ENCODE measurements around the gene FIGNL2. TPM values are rescaled to one million over a fixed set of nuclear protein-coding genes. Genes with fewer than 3 reads are reported as not detected.

FIGNL2 gene
- total RNA-seq, 1 donor from 2014 or later, result not detected

DNA sequence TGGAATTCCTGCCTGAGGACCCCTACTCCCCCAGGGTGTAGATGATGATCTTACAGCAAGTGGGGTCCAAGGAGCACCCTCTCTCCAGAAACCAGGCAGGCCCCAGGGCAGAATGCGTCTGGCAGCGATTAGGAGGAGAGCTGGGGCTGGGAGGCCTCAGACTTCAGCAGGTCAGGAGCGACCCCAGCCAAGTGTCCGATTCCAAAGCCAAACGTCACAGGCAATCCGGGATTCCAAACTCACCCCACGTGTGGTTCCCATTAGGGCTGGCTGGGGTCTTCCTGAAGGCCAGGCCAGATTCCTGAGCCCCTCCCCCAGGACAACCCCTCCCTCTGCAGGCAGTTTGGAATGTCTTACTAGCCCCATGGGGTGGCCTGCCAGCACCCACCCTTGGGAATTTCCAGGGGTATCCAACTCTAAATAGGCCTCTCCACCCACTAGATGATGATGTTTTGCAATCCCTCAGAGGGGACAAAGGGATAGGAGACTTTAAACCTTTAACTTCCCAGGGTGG, 17.3 kb upstream of the FIGNL2 start:
- intact Hi-C loops (cut with DNase I), result no loop called here
- H3K4me3 ChIP-seq, result no peak overlapping the region
- TF ChIP-seq, protein P1, sequence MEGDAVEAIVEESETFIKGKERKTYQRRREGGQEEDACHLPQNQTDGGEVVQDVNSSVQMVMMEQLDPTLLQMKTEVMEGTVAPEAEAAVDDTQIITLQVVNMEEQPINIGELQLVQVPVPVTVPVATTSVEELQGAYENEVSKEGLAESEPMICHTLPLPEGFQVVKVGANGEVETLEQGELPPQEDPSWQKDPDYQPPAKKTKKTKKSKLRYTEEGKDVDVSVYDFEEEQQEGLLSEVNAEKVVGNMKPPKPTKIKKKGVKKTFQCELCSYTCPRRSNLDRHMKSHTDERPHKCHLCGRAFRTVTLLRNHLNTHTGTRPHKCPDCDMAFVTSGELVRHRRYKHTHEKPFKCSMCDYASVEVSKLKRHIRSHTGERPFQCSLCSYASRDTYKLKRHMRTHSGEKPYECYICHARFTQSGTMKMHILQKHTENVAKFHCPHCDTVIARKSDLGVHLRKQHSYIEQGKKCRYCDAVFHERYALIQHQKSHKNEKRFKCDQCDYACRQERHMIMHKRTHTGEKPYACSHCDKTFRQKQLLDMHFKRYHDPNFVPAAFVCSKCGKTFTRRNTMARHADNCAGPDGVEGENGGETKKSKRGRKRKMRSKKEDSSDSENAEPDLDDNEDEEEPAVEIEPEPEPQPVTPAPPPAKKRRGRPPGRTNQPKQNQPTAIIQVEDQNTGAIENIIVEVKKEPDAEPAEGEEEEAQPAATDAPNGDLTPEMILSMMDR (IDR thresholded peaks at IDR 0.05), result no peak
- no peak overlapping the region for H3K27ac ChIP-seq
- H3K4me1 ChIP-seq, result peaks cover 14% of the 10 kb centered on the region in 2 donors
- H3K36me3 ChIP-seq, result no peaks in the 10 kb centered on the region
- H3K9me3 ChIP-seq, result no peaks in the 10 kb centered on the region
- H3K27me3 ChIP-seq, result peaks cover 7% of the 10 kb centered on the region
- no peak for DNase-seq (ENCODE audit: low spot score in 2 of 2)

DNA sequence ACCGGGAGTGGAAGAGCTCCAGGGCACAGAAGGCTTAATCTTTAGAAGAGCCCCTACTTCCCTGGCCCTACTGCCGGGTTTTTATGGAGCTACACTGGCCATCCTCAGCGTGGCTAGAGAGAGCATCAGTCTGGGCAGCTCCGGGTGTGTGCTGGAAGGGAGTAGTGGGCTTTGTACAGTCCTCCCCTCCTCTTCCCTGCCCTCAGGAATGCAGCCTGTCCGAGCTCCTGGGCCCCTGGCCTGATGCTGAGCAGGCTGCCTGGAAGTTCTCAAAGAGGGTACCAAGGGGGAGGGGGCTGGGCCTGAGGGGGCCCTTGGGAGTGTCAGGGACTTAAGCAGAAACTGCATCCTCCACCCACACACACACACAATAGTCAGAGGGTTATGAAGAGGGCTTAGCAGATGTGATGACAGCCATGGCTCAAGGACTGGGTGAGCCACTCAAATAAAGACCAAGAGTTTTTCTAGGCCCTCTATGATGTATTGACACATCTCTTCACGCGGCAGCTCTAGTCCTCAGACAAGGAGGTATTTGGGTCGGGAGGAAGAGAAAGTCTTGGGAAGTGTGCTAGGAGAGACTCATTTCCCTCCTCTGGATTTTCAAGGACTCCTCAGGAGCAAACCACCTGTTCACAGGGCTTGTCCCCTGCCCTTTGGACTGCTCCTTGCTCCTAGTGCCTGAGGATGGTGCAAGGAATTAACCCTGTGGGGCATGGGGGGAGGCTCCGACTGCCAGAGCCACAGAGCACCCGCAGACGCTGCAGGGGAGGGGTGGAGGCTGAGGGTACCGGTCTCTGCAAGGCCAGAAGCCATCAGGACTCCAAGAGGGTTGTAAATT, 16.5 kb upstream of the FIGNL2 start:
- Histone ChIP-seq H3K36me3 (no peaks in the 10 kb centered on the region), H3K4me1 (peaks cover 14% of the 10 kb centered on the region in 2 donors), H3K4me3 (no peak overlapping the region), H3K9me3 (no peaks in the 10 kb centered on the region), H3K27ac (no peak overlapping the region), H3K27me3 (peaks cover 7% of the 10 kb centered on the region)
- no peak for DNase-seq (ENCODE audit: low spot score in 2 of 2)
- intact Hi-C loops (cut with DNase I), result no loop called here
- TF ChIP-seq, protein P1 (IDR thresholded peaks at IDR 0.05), result no peak

DNA sequence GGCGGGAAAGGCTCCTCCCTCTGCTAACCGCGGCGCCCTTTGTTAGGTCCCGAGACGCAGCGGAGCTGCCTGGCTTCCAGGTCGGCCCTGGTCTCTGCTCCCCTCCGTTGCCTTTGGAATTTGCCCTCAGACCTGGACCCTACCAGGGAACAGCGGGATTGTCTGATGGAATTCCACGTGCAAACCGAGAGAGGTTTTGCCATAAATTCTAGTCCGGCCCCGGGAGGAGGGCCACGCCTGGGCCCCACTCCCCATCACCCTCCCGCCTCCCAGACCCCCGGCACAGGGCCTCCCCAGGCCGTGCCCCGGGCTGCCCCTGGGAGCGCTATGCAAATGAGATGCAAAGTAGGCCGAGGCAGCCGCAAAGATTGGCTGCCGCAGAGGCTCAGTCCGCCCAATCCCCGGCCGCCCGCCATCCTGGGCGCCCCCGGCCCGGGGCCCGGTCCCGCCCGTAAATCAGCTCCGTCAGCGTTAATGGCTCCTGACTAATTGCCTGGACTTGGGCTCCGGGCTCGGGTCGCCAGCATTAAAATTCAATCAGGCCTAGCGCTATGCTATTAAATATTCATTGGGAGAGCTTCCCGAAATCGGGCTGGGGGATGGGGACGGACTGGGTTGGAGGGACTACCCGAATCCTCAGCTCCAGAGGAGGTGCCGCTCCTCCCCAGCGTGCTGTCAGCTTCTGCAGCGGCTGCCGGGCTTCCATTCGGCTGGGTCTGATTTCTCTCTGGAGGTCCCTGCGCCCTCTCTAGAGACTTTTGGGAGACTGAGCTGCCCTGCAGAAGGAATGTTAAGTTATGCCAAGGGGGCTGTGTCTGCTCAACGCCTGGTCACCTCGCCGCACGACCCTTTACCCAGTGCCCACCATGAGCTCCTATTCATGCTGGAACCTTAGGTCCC, 15.7 kb upstream of the FIGNL2 start:
- TF ChIP-seq, protein P1 (IDR thresholded peaks at IDR 0.05), result no peak
- peak overlapping the region; percentile 45 to 59 for H3K4me3 ChIP-seq
- H3K27ac ChIP-seq, result no peak overlapping the region
- H3K9me3 ChIP-seq, result no peaks in the 10 kb centered on the region
- intact Hi-C loops (cut with DNase I), result no loop called here
- DNase-seq (ENCODE audit: low spot score in 2 of 2), result no peak
- H3K36me3 ChIP-seq, result no peaks in the 10 kb centered on the region
- peaks cover 5% of the 10 kb centered on the region for H3K27me3 ChIP-seq
- H3K4me1 ChIP-seq, result peaks cover 10 to 11% of the 10 kb centered on the region in 2 donors

DNA sequence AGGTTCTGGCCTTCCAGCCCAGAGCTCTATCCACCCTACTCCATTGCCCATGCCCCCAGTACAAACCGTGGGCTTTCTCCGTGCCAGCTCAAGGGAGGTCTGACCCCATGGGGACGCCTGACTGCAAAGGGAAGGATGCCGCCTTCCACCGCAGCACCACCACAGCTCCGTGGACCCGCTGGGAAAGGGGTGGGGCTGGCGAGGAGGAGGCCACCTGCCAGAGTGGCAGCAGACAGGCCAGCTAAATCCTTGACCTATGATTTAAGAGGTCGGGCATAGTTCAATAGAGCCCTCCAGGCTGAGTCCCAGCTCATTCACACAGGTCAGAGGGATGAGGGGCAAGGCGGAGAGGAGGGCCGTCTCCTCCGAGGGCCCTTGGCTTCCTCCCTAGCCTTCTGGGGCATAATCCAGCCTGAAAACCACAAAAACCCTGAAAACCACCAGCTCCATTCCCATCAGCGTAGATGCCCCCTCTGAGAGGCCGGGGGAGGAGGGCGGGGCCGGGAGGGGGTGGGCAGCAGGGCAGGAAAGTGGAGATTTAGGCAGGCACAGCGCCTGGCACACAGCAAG, 14.9 kb upstream of the FIGNL2 start:
- peak overlapping the region; percentile 45 to 59 for H3K4me3 ChIP-seq
- no peaks in the 10 kb centered on the region for H3K27me3 ChIP-seq
- H3K4me1 ChIP-seq, result peaks cover 6% of the 10 kb centered on the region in 2 donors
- intact Hi-C loops (cut with DNase I), result no loop called here
- H3K27ac ChIP-seq, result no peak overlapping the region
- TF ChIP-seq, protein P1 (IDR thresholded peaks at IDR 0.05), result no peak
- DNase-seq (ENCODE audit: low spot score in 2 of 2), result no peak
- H3K9me3 ChIP-seq, result no peaks in the 10 kb centered on the region
- H3K36me3 ChIP-seq, result no peaks in the 10 kb centered on the region

DNA sequence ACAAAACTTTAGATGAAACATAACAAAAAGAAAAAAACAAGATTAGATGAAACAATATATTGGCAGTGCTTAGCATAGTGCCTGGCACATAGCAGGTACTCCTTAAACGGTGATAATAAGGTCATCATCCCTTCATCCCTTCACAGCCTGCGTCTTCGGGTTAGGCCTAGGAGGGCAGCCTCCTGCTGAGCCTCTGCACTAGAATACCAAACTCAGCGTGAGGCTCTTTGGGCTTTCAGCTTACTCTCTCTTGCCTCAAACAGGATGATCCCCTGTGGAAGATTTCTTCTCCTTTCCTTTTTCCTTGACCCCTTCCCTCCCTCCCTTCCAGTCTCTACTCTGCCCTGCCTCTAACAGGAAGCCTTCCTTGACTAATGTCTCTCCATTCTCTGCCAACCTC, 14.4 kb upstream of the FIGNL2 start:
- TF ChIP-seq, protein P1 (IDR thresholded peaks at IDR 0.05), result no peak

More for the DNA sequence above, 14.4 kb upstream of the FIGNL2 start:
- no peaks in the 10 kb centered on the region for H3K27me3 ChIP-seq
- H3K4me3 ChIP-seq, result no peak overlapping the region
- no peak for DNase-seq (ENCODE audit: low spot score in 2 of 2)
- peaks cover 6% of the 10 kb centered on the region in 2 donors for H3K4me1 ChIP-seq
- no peak overlapping the region for H3K27ac ChIP-seq
- H3K36me3 ChIP-seq, result no peaks in the 10 kb centered on the region
- intact Hi-C loops (cut with DNase I), result no loop called here
- no peaks in the 10 kb centered on the region for H3K9me3 ChIP-seq
